Mesodermal cell (in vitro differentiated cells): ENCODE results near the gene SEMA3E.

Source experiments
- H3K27ac ChIP-seq: 2 replicates; pipeline ENCODE4 v1.7.0; 2013; ENCODE audit warnings: mild to moderate bottlenecking, low read depth, low read length, moderate library complexity; ENCODE audit not compliant: severe bottlenecking
- H3K36me3 ChIP-seq: 2 replicates; pipeline ENCODE4 v1.7.1; 2013; ENCODE audit warnings: mild to moderate bottlenecking, low read length, moderate library complexity; ENCODE audit not compliant: control insufficient read depth, insufficient read depth
- H3K4me1 ChIP-seq: one replicate; pipeline ENCODE4 v1.7.1; 2013; ENCODE audit warnings: mild to moderate bottlenecking, low read length; ENCODE audit not compliant: insufficient read depth, control insufficient read depth, poor library complexity, severe bottlenecking
- H3K4me3 ChIP-seq: 2 replicates; pipeline ENCODE4 v1.7.0; 2013; ENCODE audit warnings: low read length, control low read depth, mild to moderate bottlenecking; ENCODE audit not compliant: insufficient read depth, poor library complexity, severe bottlenecking; ENCODE audit errors: extremely low read depth
- H3K9me3 ChIP-seq: 2 replicates; pipeline ENCODE4 v1.7.1; 2013; ENCODE audit warnings: mild to moderate bottlenecking, low read length, moderate library complexity; ENCODE audit not compliant: control insufficient read depth
- WGBS, 2 experiments: methylation state at CpG; one replicate each; pipeline ENCODE4 v1.1.5; 2013; ENCODE audit warnings: missing lambda C conversion rate in 2 of 2; ENCODE audit not compliant: insufficient coverage in 2 of 2; 5-methylcytosine and 5-hydroxymethylcytosine counted together

Gene SEMA3E

DNA sequence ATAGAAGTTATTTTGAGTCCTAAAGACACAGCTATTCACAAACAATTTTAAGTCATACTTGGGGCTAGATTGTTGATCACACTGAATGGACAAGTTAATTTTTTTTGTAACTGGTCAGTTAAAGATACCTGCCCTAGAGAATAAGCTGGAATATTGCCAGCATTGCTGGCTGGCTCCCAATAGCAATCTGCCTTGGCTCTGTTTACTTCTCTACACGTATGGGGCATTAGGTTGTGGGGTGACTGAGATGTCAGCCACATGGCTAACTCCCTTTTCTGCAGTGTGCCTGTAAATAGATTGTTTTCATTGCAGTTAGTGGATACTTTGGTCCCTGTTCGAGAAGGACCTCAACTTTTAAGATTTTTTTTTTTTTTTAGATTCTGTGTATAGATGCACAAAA lies 128.2 kb downstream of the SEMA3E start:
- whole genome bisulfite sequencing, 2 experiments = 70 to 100% methylated on average over 1 to 2 of the region's 2 CpGs
- no peaks in the 10 kb centered on the region for H3K4me1 ChIP-seq
- H3K4me3 ChIP-seq = no peak overlapping the region
- no peak overlapping the region for H3K27ac ChIP-seq
- no peaks in the 10 kb centered on the region for H3K36me3 ChIP-seq
- H3K9me3 ChIP-seq = no peaks in the 10 kb centered on the region

- Histone ChIP-seq H3K4me1 (no peaks in the 10 kb centered on the region), H3K36me3 (no peaks in the 10 kb centered on the region), H3K9me3 (no peaks in the 10 kb centered on the region), H3K27ac (no peak overlapping the region), H3K4me3 (no peak overlapping the region)
- WGBS, 2 experiments = 100% methylated on average over 1 of the region's 2 CpGs; no CpG with 5 or more reads in 1 of the 2 experiments
Measured at GRCh38 chr7:83519240-83519639, 129.7 kb downstream of the SEMA3E start.

GRCh38 chr7:83517035-83517700 lies 131.8 kb downstream of the SEMA3E start:
- Histone ChIP-seq H3K9me3 (no peaks in the 10 kb centered on the region), H3K4me3 (no peak overlapping the region), H3K27ac (no peak overlapping the region), H3K36me3 (no peaks in the 10 kb centered on the region), H3K4me1 (no peaks in the 10 kb centered on the region)
- 50 to 78% methylated on average over 1 of the region's 3 CpGs for WGBS, 2 experiments

DNA sequence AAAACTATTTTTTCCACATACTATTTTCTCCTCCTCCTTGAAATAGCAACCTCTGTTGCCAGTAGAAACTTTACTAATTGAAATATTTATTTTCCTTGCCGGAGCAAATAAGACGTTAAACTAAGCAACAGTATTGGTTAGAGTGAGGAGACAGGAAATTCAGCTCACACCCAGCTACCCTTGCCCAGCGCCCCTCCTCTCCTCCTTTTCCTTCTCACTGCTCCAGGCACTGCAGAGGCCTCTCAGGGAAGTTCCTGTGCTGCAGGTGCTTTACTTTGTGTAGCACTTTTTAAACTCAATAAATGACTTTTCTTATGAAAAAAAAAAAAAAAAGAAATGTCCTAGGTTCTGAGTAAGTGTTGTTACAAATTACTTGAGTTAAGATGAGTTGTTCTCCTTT lies 134.0 kb downstream of the SEMA3E start:
- Histone ChIP-seq H3K4me3 (no peak overlapping the region), H3K9me3 (no peaks in the 10 kb centered on the region), H3K27ac (no peak overlapping the region), H3K36me3 (no peaks in the 10 kb centered on the region), H3K4me1 (no peaks in the 10 kb centered on the region)
- WGBS, 2 experiments = 0% methylated on average over 1 of the region's 3 CpGs; no CpG with 5 or more reads in 1 of the 2 experiments

- Histone ChIP-seq H3K9me3 (no peaks in the 10 kb centered on the region), H3K4me3 (no peak overlapping the region), H3K36me3 (no peaks in the 10 kb centered on the region), H3K4me1 (no peaks in the 10 kb centered on the region), H3K27ac (no peak overlapping the region)
- 83 to 86% methylated on average over 1 to 2 of the region's 3 CpGs for WGBS, 2 experiments
Measured at GRCh38 chr7:83509255-83510021, 139.5 kb downstream of the SEMA3E start.

DNA sequence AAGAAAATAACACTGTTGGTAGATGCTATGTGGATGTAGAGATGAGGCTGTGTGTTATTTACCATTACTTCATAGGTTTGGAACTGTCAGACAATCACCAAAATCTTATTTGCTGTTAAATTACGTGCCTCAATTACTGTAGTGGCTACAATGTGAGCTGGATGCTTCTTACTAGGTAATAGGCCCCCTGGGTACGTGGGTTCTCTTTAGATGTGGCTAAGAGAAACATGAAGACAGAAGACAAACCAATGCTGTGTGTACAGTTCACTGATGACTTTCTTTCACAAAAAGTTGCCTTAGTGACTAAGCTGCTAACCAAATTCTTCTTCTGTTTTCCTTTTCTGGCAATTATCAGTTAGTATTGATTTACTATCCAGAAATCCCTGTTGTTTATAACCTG lies 144.6 kb downstream of the SEMA3E start:
- H3K36me3 ChIP-seq = no peaks in the 10 kb centered on the region
- no peak overlapping the region for H3K27ac ChIP-seq
- H3K4me1 ChIP-seq = no peaks in the 10 kb centered on the region
- H3K4me3 ChIP-seq = no peak overlapping the region
- 75 to 78% methylated on average over 1 to 2 of the region's 2 CpGs for WGBS, 2 experiments
- H3K9me3 ChIP-seq = no peaks in the 10 kb centered on the region

GRCh38 chr7:83502636-83503035 lies 146.3 kb downstream of the SEMA3E start:
- no CpG with 5 or more reads among the region's 2 CpGs for WGBS, 2 experiments
- H3K4me3 ChIP-seq = no peak overlapping the region
- no peaks in the 10 kb centered on the region for H3K9me3 ChIP-seq
- H3K27ac ChIP-seq = no peak overlapping the region
- no peaks in the 10 kb centered on the region for H3K36me3 ChIP-seq
- no peaks in the 10 kb centered on the region for H3K4me1 ChIP-seq

GRCh38 chr7:83494683-83495082 lies 154.3 kb downstream of the SEMA3E start:
- no peak overlapping the region for H3K27ac ChIP-seq
- WGBS, 2 experiments = 86% methylated on average over 1 of the region's 2 CpGs; no CpG with 5 or more reads in 1 of the 2 experiments
- H3K4me1 ChIP-seq = peaks cover 7% of the 10 kb centered on the region

DNA sequence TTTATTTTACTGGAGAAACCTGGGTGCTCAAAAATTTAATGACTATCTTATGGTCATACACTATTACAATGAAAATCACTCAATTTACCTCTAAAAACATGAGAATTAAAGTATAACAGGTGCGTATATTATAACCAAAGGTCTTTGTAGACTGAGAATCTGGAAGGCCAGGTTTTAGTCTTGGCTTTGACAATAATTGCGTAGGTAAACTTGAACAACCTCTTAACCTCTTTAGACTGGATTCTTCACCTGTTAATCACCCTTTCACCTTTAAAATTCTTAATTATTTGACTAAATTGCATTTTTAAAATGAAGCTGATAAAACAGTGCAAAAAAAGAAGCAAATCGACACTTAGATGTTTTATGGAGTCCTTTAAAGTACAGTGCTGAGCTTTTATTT lies 156.1 kb downstream of the SEMA3E start:
- H3K4me1 ChIP-seq = peaks cover 7% of the 10 kb centered on the region
- H3K27ac ChIP-seq = no peak overlapping the region
- WGBS, 2 experiments = 60% methylated on average over 1 of the region's 3 CpGs; no CpG with 5 or more reads in 1 of the 2 experiments
- H3K4me3 ChIP-seq = no peak overlapping the region
- H3K9me3 ChIP-seq = no peaks in the 10 kb centered on the region
- H3K36me3 ChIP-seq = no peaks in the 10 kb centered on the region

More at GRCh38 chr7:83494683-83495082, 154.3 kb downstream of the SEMA3E start:
- H3K36me3 ChIP-seq = no peaks in the 10 kb centered on the region
- no peaks in the 10 kb centered on the region for H3K9me3 ChIP-seq
- H3K4me3 ChIP-seq = no peak overlapping the region

DNA sequence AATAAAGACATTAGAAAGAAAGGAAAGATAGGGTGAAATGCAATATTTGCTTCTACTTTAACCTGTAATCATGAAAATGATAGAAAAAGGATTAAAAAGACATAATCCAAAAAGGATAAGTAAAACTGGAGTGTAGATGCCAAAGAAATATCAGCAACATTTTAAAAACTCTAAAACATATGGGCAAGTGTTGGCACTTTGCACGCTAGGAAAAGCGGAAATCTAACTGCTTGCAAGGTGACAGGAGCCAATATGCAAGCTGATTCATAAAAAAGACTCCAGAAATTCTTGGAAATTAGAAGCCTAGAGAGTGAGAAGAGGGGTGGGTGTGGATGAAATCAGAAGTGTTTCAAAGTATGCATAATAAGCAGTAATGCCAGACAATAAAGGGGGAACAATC lies 161.1 kb downstream of the SEMA3E start:
- 73 to 94% methylated on average over 2 of the region's 2 CpGs for WGBS, 2 experiments
- Histone ChIP-seq H3K4me1 (no peaks in the 10 kb centered on the region), H3K36me3 (no peaks in the 10 kb centered on the region), H3K4me3 (no peak overlapping the region), H3K9me3 (no peaks in the 10 kb centered on the region), H3K27ac (no peak overlapping the region)

GRCh38 chr7:83486957-83487356 lies 162.0 kb downstream of the SEMA3E start:
- whole genome bisulfite sequencing, 2 experiments = no CpG with 5 or more reads among the region's 2 CpGs
- no peak overlapping the region for H3K27ac ChIP-seq
- H3K36me3 ChIP-seq = no peaks in the 10 kb centered on the region
- no peaks in the 10 kb centered on the region for H3K9me3 ChIP-seq
- H3K4me1 ChIP-seq = no peaks in the 10 kb centered on the region
- H3K4me3 ChIP-seq = no peak overlapping the region
